UCSD-AML1 (cell line): ENCODE measurements around the gene ELL.

ENCODE experiments used
- DNase-seq: peaks from one replicate; lab custom pipeline; 2025; ENCODE audit not compliant: unreplicated experiment; lab: John Stamatoyannopoulos, UW

The ELL gene

DNA sequence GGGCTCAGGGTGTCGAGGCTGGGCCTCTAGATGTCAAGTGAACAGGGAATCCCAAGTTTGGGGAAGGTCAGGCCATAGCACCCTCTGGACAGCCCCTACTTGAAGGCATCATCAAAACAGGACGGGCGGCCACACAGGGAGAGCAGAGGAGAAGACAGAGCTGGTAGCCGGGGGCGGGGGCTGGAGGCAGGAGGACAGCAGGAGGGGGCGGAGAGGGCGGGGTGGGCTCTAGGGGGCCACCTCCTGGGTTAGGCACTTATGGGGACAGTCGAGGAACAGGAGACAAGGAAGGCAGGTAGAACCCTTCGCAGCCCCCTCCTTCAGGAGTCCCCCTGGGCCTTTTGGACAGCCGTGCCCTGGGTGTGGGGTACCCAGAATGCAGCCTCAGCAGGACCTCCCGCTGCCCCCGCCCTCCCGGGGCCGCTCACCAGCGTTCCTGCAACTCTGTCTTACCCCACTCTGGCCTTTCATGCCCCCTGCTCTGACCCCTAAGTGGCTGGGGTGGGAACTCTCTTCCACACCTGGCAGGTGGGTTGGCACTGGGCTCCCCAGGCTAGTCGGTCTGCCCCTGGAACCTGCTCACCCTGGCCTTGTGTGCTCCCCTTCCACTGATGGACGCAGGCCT, 96.9 kb downstream of the ELL start:
- DNase-seq, result no peak

GRCh38 chr19:18424122-18424889, 97.6 kb downstream of the ELL start:
- no peak for DNase-seq

DNA sequence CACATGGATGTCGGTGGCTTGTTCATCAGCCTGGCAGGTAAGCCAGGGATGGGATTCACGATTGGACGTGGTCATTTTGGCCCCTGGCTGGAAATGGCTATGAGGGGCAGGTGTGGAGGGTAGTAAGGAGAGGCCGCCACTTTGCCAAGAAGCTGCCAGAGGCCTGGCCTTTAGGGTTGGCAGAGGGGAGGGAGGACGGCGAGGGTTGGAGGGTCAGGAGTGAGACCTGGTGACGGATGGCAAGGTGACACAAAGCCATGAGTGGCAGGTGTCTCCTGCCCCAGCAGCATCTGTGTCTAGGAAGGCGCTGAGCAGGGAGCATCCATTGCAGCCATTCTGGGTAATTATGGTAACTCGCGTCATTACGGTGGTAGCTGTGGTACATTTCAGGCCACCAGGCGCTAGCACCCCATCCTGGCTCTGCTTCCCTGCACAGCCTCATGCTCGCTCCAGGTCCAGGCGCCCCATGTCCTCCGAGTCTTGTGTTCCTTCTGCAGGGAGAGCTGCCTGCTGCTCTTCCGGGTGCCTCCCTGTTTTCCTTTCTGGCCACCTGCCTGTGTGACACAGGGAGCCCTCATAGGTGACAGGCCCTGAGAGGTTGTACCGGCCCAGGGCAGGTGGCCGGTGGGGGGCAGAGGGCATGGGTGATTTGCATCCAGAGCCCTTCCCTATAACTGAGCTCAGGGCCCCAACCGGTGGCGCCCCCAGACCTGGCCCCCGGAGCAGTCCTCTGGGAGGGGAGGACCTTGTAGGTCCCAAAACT, 98.4 kb downstream of the ELL start:
- DNase-seq, result no peak

DNA sequence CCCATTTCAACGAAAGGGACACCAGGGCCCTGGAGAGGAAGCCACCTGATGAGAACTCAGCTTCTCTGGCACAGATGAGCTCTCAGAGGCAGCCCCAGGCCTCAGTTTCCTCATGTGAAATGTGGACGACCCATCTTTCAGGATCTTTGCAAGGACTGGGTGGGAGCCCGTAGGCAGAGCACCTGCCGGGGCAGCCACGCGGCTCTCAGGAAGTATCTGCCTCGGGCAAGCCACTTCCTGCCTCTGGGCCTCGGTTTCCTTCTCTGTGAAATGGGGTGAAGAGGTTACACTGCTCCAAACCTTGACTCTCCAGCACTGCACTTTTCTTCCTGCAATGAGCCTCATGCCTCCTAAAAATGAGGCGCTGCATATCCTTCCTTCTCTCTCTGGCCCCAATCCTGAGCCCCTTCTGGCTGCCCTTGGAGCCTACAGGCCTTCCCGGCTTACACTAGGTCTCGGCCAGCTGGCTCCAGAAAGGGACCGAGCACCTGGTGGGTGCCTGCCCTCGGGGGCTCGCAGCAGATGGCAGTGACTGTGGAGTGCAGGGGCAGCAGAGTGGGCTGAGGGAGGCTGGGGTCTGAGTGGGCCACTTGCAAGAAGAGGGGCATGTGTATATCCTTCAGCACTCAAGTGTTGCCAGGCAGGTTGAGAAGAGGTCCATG, 99.2 kb downstream of the ELL start:
- DNase-seq, result no peak

- no peak for DNase-seq
These were observed 100.4 kb downstream of the ELL start for GRCh38 chr19:18421371-18421959.

GRCh38 chr19:18420930-18421329, 100.9 kb downstream of the ELL start:
- DNase-seq, result no peak

DNA sequence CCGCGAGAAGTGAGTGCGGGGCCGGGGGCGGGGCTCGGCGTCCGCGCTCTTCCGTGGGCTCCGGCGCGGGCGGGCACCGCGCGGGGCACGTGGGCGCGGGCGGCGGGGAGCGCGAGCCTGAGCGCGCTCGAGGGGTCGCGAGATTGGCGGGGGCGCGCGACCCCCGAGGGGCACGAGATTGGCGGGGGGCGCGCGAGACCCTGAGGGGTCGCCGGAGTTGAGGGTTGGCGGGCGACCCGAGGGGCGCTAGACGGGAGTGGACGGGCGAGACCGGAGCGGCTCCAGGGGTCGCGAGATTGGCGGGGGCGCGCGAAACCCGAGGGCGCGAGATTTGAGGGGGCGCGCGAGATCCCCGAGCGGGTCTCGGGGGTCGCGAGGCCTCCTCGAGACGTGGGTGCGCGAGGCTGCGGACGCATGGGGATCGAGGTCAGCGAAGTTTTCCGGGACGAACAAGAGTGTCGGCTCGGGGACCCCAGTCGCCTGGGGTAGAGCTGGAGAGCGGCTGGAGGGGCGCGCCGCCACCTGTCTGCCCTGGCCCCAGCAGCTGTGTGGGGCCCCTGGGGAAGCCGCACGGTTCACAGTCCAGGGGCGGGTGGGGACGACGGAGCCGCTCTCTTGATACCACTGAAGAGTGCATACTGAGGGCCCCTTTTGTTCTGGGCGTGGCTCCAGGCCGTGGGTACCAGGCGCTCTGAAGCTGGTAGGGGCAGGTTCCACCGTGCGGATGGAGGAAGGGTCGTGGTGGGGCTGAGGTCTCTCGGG, 102.0 kb downstream of the ELL start:
- DNase-seq, result peak; percentile 58

GRCh38 chr19:18419195-18419698, 102.6 kb downstream of the ELL start, which contains the start of gene SSBP4:
Gene SSBP4, plus strand, starts transcription at chr19:18419398. Its CDS starts 251 bp downstream, at chr19:18419649.
- peak; percentile 91 for DNase-seq

- peak; percentile 70 for DNase-seq
These were observed 103.2 kb downstream of the ELL start for GRCh38 chr19:18418483-18419194.

- DNase-seq, result no peak
These were observed 103.8 kb downstream of the ELL start for GRCh38 chr19:18418029-18418482.

DNA sequence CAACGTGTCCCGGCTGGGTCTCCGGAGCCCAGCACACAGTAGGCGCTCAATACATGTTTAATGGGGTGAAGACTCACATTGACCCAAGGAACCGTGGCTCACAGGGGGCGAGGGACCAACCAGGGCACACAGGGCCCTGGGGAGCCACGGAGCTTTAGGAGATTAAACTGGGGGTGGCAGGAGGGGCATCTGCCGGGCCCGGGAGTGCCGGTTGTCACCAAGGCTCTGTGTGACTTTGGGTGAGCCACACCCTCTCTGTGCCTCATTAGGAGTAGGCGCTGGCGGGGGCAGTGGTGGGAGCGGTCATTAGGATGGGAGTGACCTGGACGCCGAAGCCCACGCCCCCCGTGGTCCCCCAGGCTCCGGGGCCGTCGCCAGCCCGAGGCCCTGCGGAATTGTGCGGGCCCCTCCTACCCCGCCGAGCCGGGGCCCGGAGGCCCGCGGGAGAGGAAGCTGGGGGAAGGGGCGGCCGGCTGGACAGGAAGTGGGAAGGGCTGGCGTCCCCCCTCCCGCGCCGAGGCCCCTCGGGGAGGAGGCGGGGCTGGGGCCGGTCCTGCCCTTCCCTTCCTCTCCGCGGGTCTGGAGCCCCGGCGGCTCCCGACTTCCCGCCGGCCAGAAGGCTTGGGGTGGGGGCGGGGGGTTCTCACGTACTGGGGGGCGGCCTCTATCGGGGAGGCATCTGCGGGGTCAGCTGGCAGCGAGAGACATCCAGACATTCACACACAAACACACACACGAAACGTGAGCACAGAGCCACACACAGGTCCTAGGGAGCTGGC, 104.4 kb downstream of the ELL start:
- DNase-seq, result peak; percentile 95

- peak; percentile 93 for DNase-seq
These were observed 105.1 kb downstream of the ELL start for GRCh38 chr19:18416778-18417249.

DNA sequence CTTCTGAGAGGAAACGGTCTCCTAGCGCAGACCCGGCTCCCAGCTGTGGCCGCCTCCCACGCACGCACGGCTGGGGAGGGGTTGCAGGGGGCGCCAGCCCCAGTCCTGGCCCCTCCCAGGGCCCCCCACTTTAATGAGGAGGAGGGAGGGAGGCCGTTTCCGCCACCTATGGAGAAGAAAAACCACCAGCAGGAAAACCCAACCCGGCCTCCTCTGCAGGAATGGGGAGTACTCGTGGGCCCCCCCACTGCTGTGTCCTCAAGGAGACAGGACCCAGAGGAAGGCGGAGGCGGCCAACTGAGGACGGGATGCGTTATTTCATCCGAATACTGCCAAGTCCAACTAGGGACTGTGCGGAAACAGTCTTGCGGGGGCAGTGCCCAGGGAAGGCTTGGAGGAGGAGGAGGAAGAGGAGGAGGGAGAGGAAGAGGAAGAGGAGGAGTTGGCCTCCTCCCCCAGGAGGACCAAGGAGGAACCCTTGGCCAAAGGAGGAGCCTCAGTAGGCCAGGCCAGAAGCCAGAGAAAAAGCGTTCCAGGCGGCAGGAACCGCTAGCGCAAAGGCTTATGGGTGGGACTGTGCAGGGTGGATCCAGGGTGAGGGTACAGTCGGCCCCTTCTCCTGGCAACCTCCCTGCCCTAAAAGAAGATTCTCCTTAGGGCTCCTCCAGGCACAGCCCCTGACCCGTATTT, 106.5 kb downstream of the ELL start:
- DNase-seq, result peak; percentile 93

DNA sequence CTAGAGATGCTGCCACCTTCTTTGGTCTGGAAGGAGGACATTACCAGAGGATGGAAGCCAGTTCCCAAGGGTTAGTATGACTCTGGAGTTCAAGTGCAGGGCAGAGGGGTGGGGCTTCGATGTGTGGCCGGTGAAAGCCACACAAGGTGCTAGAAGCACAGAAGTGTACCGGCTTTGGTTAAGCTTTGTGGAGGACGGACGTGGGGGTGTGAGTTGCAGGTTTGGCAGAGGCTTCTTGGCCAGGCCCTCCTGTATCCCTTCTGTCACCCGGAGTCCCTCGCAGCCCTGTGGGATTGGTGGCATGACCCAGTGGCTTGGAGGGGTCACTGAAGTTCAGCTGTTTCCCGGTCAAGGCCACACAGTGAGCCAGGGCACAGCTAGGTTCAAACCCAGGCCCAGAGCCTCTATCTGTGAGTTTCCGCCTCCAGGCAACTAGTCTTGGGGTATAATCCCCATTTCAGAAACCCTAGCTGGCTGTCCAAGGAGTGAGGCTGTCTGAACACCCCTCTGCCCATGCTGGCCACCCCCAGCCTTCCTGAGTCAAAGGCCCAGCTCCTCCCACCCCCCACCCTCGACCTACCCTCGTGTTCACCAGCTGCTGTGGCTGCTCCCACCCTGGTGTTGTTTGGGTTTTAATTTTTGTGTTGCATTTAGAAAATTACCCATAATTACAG, 107.2 kb downstream of the ELL start:
- DNase-seq, result peak; percentile 72

DNA sequence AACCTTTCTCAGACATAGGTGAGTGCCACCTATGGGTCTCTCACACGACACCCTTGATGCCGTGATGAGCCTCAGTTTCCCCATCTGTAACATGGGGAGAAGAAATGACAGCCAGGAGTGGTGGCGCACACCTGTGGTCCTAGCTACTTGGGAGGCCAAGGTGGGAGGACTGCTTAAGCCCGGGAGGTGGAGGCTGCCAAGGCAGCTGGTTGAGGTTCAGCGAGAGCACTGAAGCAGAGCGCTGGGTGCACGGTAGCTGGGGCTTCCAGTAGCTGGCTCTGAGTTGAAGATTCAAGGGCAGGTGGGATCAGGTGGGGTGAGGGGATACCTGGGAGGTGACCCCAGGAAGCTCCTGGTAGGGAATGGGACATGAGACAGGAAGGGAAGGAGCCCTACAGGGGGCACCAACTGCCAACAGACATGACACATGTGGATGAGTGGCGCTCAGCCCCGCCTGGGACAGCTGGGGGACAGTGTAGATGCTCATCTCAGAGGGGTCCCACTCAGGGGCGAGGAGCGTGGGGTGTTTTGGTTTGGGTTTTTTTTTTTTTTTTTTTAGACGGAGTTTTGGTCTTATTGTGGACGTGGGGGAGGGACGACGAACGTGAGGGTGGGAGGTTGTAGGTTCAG, 109.1 kb downstream of the ELL start:
- DNase-seq, result no peak

- peak; percentile 68 for DNase-seq
These were observed 113.8 kb downstream of the ELL start for GRCh38 chr19:18408053-18408476.

DNA sequence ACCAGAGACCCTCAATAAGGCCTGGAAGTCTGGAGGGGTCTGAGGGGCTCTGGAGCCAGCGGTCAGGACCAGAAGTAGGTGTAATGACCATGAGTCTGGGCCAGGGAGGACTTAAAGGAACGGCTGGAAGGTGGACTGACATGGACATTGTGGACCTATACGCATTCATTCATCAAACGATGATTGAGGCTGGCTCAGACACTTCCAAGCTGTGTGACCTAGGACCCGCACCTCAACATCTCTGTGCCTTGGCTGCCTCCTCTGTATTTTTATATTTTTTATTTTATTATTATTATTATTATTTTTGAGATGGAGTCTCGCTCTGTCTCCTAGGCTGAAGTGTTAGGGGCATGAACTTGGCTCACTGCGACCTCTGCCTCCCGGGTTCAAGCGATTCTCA, 115.1 kb downstream of the ELL start:
- DNase-seq, result no peak
